Endothelial cell (in vitro differentiated cells): ENCODE results near the gene ITCH. TPM values are rescaled to one million over a fixed set of nuclear protein-coding genes. Genes with fewer than 3 reads are reported as not detected.
A peak's percentile ranks its signal among the peaks of the same experiment; 100 is the strongest.
"Not testable (repeated sequence)": the region's sequence is repeated elsewhere in the genome, so short reads cannot be mapped to it uniquely, and the experiment has no call there.

Source experiments
- DNase-seq: peaks from one replicate; pipeline ENCODE4 v3.0.0; 2021; ENCODE audit warnings: low spot score
- H3K27ac Mint-ChIP-seq: one replicate; pipeline ENCODE4 v1.8.0; 2021; ENCODE audit warnings: mixed read lengths, inconsistent platforms; ENCODE audit not compliant: unreplicated experiment
- H3K27me3 Mint-ChIP-seq: one replicate; pipeline ENCODE4 v1.8.0; 2021; ENCODE audit warnings: mild to moderate bottlenecking, moderate library complexity, mixed read lengths, inconsistent platforms; ENCODE audit not compliant: unreplicated experiment
- H3K36me3 Mint-ChIP-seq: one replicate; pipeline ENCODE4 v1.8.0; 2021; ENCODE audit warnings: mild to moderate bottlenecking, low read depth, mixed read lengths, inconsistent platforms; ENCODE audit not compliant: unreplicated experiment
- H3K4me1 Mint-ChIP-seq: one replicate; pipeline ENCODE4 v1.8.0; 2021; ENCODE audit warnings: mild to moderate bottlenecking, mixed read lengths, inconsistent platforms; ENCODE audit not compliant: unreplicated experiment
- H3K4me3 Mint-ChIP-seq: one replicate; pipeline ENCODE4 v1.8.0; 2021; ENCODE audit warnings: mild to moderate bottlenecking, mixed read lengths, inconsistent platforms; ENCODE audit not compliant: unreplicated experiment
- H3K9me3 Mint-ChIP-seq: one replicate; pipeline ENCODE4 v1.8.0; 2021; ENCODE audit warnings: mixed read lengths, inconsistent platforms; ENCODE audit not compliant: unreplicated experiment
- CTCF ChIP-seq: fragments of 200-600 bp; sonication (generic); IDR thresholded peaks from one replicate; pipeline ENCODE4 v1.5.0; 2021; ENCODE audit warnings: antibody characterized with exemption; ENCODE audit not compliant: unreplicated experiment
- total RNA-seq: library from RNA; stranded (reverse); fragmentation: NEBNext Ultra II Directional; extraction: Animal tissue kit (Norgen Biotek cat#: 25700); gene quantifications from one replicate; pipeline ENCODE4 v1.2.1, GENCODE V29; 2021; ENCODE audit not compliant: unreplicated experiment

The ITCH gene
- total RNA-seq, 1 donor from 2014 or later = 46.8 TPM

DNA sequence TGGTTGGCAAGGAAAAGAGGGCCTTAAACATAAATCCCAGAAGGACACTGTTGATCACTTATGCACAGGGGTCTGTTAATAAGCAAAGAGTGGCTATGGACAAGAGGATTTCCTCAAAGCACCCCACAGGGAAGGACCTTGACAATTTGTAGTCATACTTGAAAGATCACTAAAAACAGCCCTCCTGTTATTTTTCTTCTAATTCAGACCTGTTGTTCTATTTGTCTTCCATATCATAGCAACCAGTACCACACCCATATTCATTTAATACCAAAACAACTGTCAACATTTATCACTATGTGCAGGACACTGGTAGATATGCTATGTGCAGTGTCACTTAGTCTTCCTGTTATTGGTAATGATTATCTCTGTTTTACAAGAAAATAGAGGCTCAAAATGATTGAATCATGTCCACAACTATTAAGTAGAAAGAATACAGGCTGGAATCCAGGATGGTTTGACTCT lies 149.9 kb downstream of the ITCH start:
- TF ChIP-seq CTCF = no peak
- no peak for DNase-seq
- Mint-ChIP-seq H3K4me1 (peaks cover 25% of the 10 kb centered on the region), H3K9me3 (no peaks in the 10 kb centered on the region), H3K27me3 (peaks cover 11% of the 10 kb centered on the region), H3K4me3 (no peak overlapping the region), H3K36me3 (peaks cover 14% of the 10 kb centered on the region), H3K27ac (no peak overlapping the region)

GRCh38 chr20:34514034-34514433 lies 151.0 kb downstream of the ITCH start:
- H3K4me3 Mint-ChIP-seq, H3K9me3 Mint-ChIP-seq, DNase-seq, H3K36me3 Mint-ChIP-seq: not testable (repeated sequence)
- H3K27ac Mint-ChIP-seq = peak overlapping the region; percentile 76
- peaks cover 27% of the 10 kb centered on the region for H3K4me1 Mint-ChIP-seq
- peaks cover 11% of the 10 kb centered on the region for H3K27me3 Mint-ChIP-seq

GRCh38 chr20:34514897-34515483 lies 151.9 kb downstream of the ITCH start:
- peak overlapping the region; percentile 20 for H3K27ac Mint-ChIP-seq

GRCh38 chr20:34515484-34516246 lies 152.6 kb downstream of the ITCH start:
- no peaks in the 10 kb centered on the region for H3K9me3 Mint-ChIP-seq
- peaks cover 11% of the 10 kb centered on the region for H3K27me3 Mint-ChIP-seq
- TF ChIP-seq CTCF = no peak
- peak overlapping the region; percentile 99 for H3K4me3 Mint-ChIP-seq
- peaks cover 10% of the 10 kb centered on the region for H3K36me3 Mint-ChIP-seq
- peak overlapping the region; percentile 98 for H3K27ac Mint-ChIP-seq
- peaks cover 27% of the 10 kb centered on the region for H3K4me1 Mint-ChIP-seq
- peak; percentile 46 for DNase-seq

More at GRCh38 chr20:34514897-34515483, 151.9 kb downstream of the ITCH start:
- no peak for DNase-seq
- H3K4me1 Mint-ChIP-seq = peaks cover 27% of the 10 kb centered on the region
- H3K27me3 Mint-ChIP-seq = peaks cover 11% of the 10 kb centered on the region
- TF ChIP-seq CTCF = no peak
- peak overlapping the region; percentile 99 for H3K4me3 Mint-ChIP-seq
- H3K36me3 Mint-ChIP-seq = peaks cover 10% of the 10 kb centered on the region
- H3K9me3 Mint-ChIP-seq = no peaks in the 10 kb centered on the region

- Mint-ChIP-seq H3K9me3 (no peaks in the 10 kb centered on the region), H3K4me1 (peaks cover 27% of the 10 kb centered on the region), H3K4me3 (peak within 1 kb of the TSS; percentile 99), H3K27ac (peak within 1 kb of the TSS; percentile 98), H3K36me3 (peaks cover 10% of the 10 kb centered on the region), H3K27me3 (peaks cover 11% of the 10 kb centered on the region)
- TF ChIP-seq CTCF = no peak
- DNase-seq = peak; percentile 98
These were observed 153.4 kb downstream of the ITCH start, which contains the start of gene DYNLRB1 for GRCh38 chr20:34516247-34517113. Gene DYNLRB1 (plus strand): TSS chr20:34516422. CDS start chr20:34516459, 37 bp downstream.
